Natural killer cell treated with Interleukin-12 subunit alpha and Interleukin-12 subunit beta and Interleukin-15 and Interleukin-18, amount 100 ng/mL, for 72 hours (primary cell): Measurements from ENCODE around the gene XAF1. TPM values are rescaled to one million over a fixed set of nuclear protein-coding genes. Genes with fewer than 3 reads are reported as not detected.
"Not testable (repeated sequence)": the region's sequence is repeated elsewhere in the genome, so short reads cannot be mapped to it uniquely, and the experiment has no call there.

Source experiments
- ATAC-seq, 2 donors: fragments of 150-1000 bp; cut with Tn5 transposase in 1 of 2; sonication (Bioruptor Pico), chemical (Tn5 transposase) in 1 of 2; 2 replicates each; pipeline ENCODE4 v1.10.0; 2021
- DNase-seq: peaks from one replicate; pipeline ENCODE4 v3.0.0; 2022; ENCODE audit warnings: low spot score
- H3K27ac Mint-ChIP-seq, 2 donors: 1 replicate in 1 of 2; 2 replicates in 1 of 2; pipeline ENCODE4 v1.8.0; 2022; ENCODE audit warnings: mixed read lengths in 2 of 2, mild to moderate bottlenecking in 1 of 2, moderate library complexity in 1 of 2
- H3K27me3 Mint-ChIP-seq, 2 donors: 1 replicate in 1 of 2; 2 replicates in 1 of 2; pipeline ENCODE4 v1.8.0; 2022; ENCODE audit warnings: mixed read lengths in 2 of 2
- H3K36me3 Mint-ChIP-seq: one replicate; pipeline ENCODE4 v1.8.0; 2022; ENCODE audit warnings: mixed read lengths
- H3K4me1 Mint-ChIP-seq, 2 donors: 1 replicate in 1 of 2; 2 replicates in 1 of 2; pipeline ENCODE4 v1.8.0; 2022; ENCODE audit warnings: low read depth in 2 of 2, mixed read lengths in 2 of 2, mild to moderate bottlenecking in 1 of 2
- H3K4me3 Mint-ChIP-seq: one replicate; pipeline ENCODE4 v1.8.0; 2022; ENCODE audit warnings: mixed read lengths
- H3K9me3 Mint-ChIP-seq: 2 replicates; pipeline ENCODE4 v1.8.0; 2022; ENCODE audit warnings: mixed read lengths
- total RNA-seq, 2 donors: library from RNA; stranded (reverse); gene quantifications; one replicate each; pipeline ENCODE4 v1.2.3, GENCODE V29; 2022

XAF1 gene
- total RNA-seq, 2 donors from 2014 or later: 53.7 to 110 TPM

DNA sequence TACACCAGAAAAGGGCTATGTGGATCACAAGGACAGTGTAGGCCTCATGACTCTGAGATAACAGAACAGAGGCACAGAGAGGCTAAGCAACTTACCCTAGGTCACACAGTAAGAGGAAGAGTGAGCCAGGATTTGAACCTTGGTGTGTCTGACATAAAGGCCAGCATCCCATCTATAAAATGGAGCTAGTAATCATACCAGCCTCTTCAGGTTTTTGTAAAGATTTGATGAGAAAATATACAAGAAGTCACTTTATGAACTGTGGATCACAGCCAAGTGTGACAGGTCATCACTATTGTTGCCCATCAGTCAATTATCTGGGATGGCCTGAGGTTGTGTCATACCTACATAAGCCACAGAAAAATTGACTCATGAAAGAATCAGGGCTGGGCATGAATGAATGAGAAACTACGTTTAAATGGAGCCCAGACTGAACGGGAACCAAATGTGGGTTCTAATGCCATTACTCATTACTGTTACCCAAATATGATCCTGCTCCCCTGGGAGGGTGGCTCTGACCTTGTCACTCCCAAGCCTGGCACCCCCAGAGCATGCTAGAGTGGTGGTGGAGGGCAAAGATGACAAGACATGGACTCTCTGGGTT lies 41.1 kb downstream of the XAF1 start:
- H3K27ac Mint-ChIP-seq: no peak overlapping the region
- peaks cover 23 to 31% of the 10 kb centered on the region in 2 donors for H3K27me3 Mint-ChIP-seq
- no peaks in the 10 kb centered on the region for H3K36me3 Mint-ChIP-seq
- DNase-seq (no peak), ATAC-seq (no peak)
- peaks cover 0 to 6% of the 10 kb centered on the region in 2 donors for H3K4me1 Mint-ChIP-seq
- H3K4me3 Mint-ChIP-seq: no peak overlapping the region
- no peaks in the 10 kb centered on the region for H3K9me3 Mint-ChIP-seq

- Mint-ChIP-seq H3K27ac (no peak overlapping the region), H3K4me1 (peaks cover 0 to 6% of the 10 kb centered on the region in 2 donors), H3K4me3 (no peak overlapping the region), H3K36me3 (no peaks in the 10 kb centered on the region), H3K9me3 (no peaks in the 10 kb centered on the region), H3K27me3 (peaks cover 15 to 23% of the 10 kb centered on the region in 2 donors)
- no peak for ATAC-seq
- DNase-seq: no peak
These were observed 42.0 kb downstream of the XAF1 start for GRCh38 chr17:6797718-6798351.

DNA sequence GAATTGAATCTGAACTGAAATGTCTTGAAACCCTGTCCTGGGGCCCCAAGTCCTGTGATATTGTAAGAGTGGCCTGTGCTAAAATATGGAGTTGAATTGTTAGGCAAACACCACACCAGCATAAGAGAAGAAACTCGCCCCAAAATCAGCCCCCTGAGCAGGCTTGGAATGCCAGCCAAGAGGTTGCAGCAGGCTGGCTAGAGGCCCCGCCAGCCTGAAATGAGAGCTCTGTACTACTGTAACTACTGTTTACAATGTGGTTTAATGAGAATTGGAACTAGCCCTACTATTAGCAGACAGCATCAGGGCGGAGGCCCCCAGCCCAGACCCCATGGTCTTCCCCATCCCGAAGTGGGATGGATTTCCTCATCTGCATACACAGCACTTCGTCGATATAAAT lies 43.9 kb downstream of the XAF1 start:
- Mint-ChIP-seq H3K9me3 (no peaks in the 10 kb centered on the region), H3K36me3 (no peaks in the 10 kb centered on the region), H3K4me3 (no peak overlapping the region), H3K27ac (no peak overlapping the region), H3K4me1 (peaks cover 0 to 2% of the 10 kb centered on the region in 2 donors), H3K27me3 (peaks cover 12 to 14% of the 10 kb centered on the region in 2 donors)
- no peak for DNase-seq
- no peak for ATAC-seq

DNA sequence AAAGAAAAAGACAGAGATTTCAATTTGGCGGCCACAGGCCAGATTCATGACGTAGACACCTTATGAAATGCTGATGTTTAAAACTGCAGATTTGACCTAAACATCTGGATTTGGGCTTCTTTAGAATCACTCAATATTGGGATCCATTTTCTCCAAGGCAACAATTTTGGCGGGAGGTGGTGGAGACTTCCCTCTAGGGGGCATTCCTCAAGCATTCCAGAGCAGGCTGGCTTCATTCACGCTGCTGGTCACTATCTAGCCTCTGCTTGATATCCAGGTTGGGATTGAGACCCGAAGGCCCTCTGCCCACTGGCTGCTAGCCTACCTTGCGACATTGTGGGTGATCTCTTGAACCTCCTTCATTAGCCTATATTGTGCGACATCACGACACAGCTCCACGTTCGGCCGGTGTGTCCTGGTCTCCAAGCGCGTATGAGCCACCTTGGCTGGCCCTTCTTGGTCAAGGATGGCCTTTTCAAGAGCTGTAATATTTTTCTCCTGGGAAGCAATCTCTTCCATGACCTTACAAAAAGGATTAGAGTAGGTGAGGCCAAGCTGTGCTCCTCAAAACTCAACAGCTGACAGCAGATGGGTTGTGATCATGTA lies 44.7 kb downstream of the XAF1 start:
- Mint-ChIP-seq H3K27ac (no peak overlapping the region), H3K4me3 (no peak overlapping the region), H3K4me1 (peaks cover 0 to 2% of the 10 kb centered on the region in 2 donors), H3K9me3 (no peaks in the 10 kb centered on the region), H3K27me3 (peaks cover 20 to 21% of the 10 kb centered on the region in 2 donors), H3K36me3 (no peaks in the 10 kb centered on the region)
- ATAC-seq: no peak
- DNase-seq: no peak

- Mint-ChIP-seq H3K27me3 (peaks cover 25 to 39% of the 10 kb centered on the region in 2 donors), H3K4me1 (no peaks in the 10 kb centered on the region), H3K36me3 (no peaks in the 10 kb centered on the region), H3K27ac (no peak overlapping the region), H3K4me3 (no peak overlapping the region), H3K9me3 (no peaks in the 10 kb centered on the region)
- ATAC-seq: no peak
- no peak for DNase-seq
These were observed 55.7 kb downstream of the XAF1 start for GRCh38 chr17:6811510-6811909.

- ATAC-seq (no peak), DNase-seq (no peak)
- no peaks in the 10 kb centered on the region for H3K9me3 Mint-ChIP-seq
- no peak overlapping the region for H3K4me3 Mint-ChIP-seq
- no peaks in the 10 kb centered on the region for H3K4me1 Mint-ChIP-seq
- H3K27me3 Mint-ChIP-seq: peaks cover 22 to 36% of the 10 kb centered on the region in 2 donors
- no peak overlapping the region for H3K27ac Mint-ChIP-seq
- no peaks in the 10 kb centered on the region for H3K36me3 Mint-ChIP-seq
These were observed 56.4 kb downstream of the XAF1 start for GRCh38 chr17:6812295-6812694.

- Mint-ChIP-seq H3K4me1 (no peaks in the 10 kb centered on the region), H3K27ac (no peak overlapping the region), H3K4me3 (no peak overlapping the region), H3K27me3 (peaks cover 32 to 35% of the 10 kb centered on the region in 2 donors), H3K36me3 (no peaks in the 10 kb centered on the region), H3K9me3 (no peaks in the 10 kb centered on the region)
- DNase-seq (no peak), ATAC-seq (no peak)
These were observed 59.9 kb downstream of the XAF1 start for GRCh38 chr17:6815775-6816174.

- not testable (repeated sequence) for H3K4me1 Mint-ChIP-seq, H3K4me3 Mint-ChIP-seq, H3K9me3 Mint-ChIP-seq, ATAC-seq, H3K36me3 Mint-ChIP-seq, H3K27ac Mint-ChIP-seq, DNase-seq
- H3K27me3 Mint-ChIP-seq: peaks cover 29 to 37% of the 10 kb centered on the region in 2 donors
These were observed 60.5 kb downstream of the XAF1 start for GRCh38 chr17:6816368-6816767.

DNA sequence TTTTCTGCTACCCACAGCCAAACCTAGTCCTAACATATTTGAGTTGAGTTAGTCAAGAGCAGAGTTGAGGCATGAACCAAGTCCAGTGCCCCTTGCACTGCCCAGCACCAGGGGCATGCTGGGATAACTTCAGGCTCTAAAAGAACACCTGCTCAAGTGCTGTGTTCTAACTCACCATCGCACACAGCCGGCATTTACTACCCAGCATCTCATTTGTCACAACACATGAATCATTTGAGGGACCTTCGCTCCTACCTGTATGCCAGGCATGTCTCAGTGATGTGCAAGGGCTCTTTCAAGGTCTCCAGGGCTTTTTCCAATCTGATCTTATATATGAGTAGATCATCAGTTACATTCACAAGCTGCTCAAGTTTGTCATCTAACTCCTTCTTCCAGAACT lies 63.1 kb downstream of the XAF1 start:
- peaks cover 34 to 37% of the 10 kb centered on the region in 2 donors for H3K27me3 Mint-ChIP-seq
- H3K4me3 Mint-ChIP-seq: no peak overlapping the region
- no peak for DNase-seq
- no peak overlapping the region for H3K27ac Mint-ChIP-seq
- no peaks in the 10 kb centered on the region for H3K4me1 Mint-ChIP-seq
- H3K9me3 Mint-ChIP-seq: no peaks in the 10 kb centered on the region
- no peak for ATAC-seq
- no peaks in the 10 kb centered on the region for H3K36me3 Mint-ChIP-seq

DNA sequence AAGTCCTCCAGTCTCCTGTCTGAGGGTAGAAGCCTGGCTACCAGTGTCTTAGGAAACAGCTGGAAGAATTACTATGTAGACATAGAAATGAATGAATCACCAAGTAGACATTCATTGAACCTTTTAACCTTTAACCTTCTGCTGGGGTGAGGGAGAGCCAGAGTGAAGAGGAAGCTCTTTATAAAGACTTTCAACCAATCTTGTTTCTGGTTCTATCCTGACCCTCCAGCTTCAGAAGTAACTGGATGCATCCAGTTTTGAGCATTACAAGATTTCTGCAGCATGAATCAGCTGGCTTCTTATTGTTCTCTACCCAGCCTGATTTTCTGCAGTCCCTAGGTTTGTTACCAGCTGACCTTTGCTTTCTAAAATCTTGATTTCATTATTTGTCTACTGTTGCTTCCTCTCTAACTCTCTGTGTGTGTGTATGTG lies 67.2 kb downstream of the XAF1 start:
- H3K27ac Mint-ChIP-seq: no peak overlapping the region
- no peaks in the 10 kb centered on the region for H3K36me3 Mint-ChIP-seq
- no peaks in the 10 kb centered on the region for H3K9me3 Mint-ChIP-seq
- H3K4me3 Mint-ChIP-seq: no peak overlapping the region
- ATAC-seq (no peak), DNase-seq (no peak)
- H3K4me1 Mint-ChIP-seq: no peaks in the 10 kb centered on the region
- H3K27me3 Mint-ChIP-seq: peaks cover 41 to 50% of the 10 kb centered on the region in 2 donors

Other genes with a start within 250 kb of the XAF1 start
- gene PITPNM3, start 199.5 kb upstream of the XAF1 start, total RNA-seq: under 1 TPM; 0.59 to 0.84 TPM
- gene KIAA0753, start 115.3 kb upstream of the XAF1 start, total RNA-seq: 10 to 100 TPM; 16.0 to 29.7 TPM
- gene TXNDC17, start 115.0 kb upstream of the XAF1 start, total RNA-seq: 100 to 1,000 TPM in 1 of 2 donors, 10 to 100 TPM in 1; 75.9 to 106 TPM
- gene MED31, start 104.4 kb upstream of the XAF1 start, total RNA-seq: 10 to 100 TPM; 17.3 to 25.3 TPM
- gene C17orf100, start 104.3 kb upstream of the XAF1 start, total RNA-seq: 1 to 10 TPM; 1.0 to 1.5 TPM
- gene SLC13A5, start 42.7 kb upstream of the XAF1 start, total RNA-seq: not detected
- under 1 TPM; 0.42 to 0.55 TPM for gene FBXO39, start 20.2 kb downstream of the XAF1 start, total RNA-seq
- gene TEKT1, start 75.7 kb downstream of the XAF1 start, total RNA-seq: not detected
- gene ALOX12, start 240.0 kb downstream of the XAF1 start, total RNA-seq: not detected